Smooth muscle cell (in vitro differentiated cells): ENCODE data around the gene HADH. TPM values are rescaled to one million over a fixed set of nuclear protein-coding genes. Genes with fewer than 3 reads are reported as not detected.
A peak's percentile ranks its signal among the peaks of the same experiment; 100 is the strongest.

Source experiments
- DNase-seq: peaks from one replicate; lab custom pipeline; 2025; ENCODE audit not compliant: unreplicated experiment; lab: John Stamatoyannopoulos, UW
- H2AFZ ChIP-seq: fragments of 200-600 bp; sonication (generic); 2 replicates; pipeline ENCODE4 v1.6.0; 2016; ENCODE audit warnings: antibody characterized with exemption, low read depth, mild to moderate bottlenecking
- H3F3A ChIP-seq: fragments of 200-600 bp; sonication (generic); 2 replicates; pipeline ENCODE4 v1.6.0; 2017; ENCODE audit warnings: antibody characterized with exemption, low read depth
- H3K27ac ChIP-seq: fragments of 200-600 bp; sonication (generic); 2 replicates; pipeline ENCODE4 v1.5.1; 2016; ENCODE audit warnings: low read depth, mild to moderate bottlenecking
- H3K27me3 ChIP-seq: fragments of 200-600 bp; sonication (generic); 2 replicates; pipeline ENCODE4 v1.6.1; 2016; ENCODE audit warnings: low read depth, mild to moderate bottlenecking
- H3K36me3 ChIP-seq: fragments of 200-600 bp; sonication (generic); 2 replicates; pipeline ENCODE4 v1.5.1; 2016; ENCODE audit warnings: low read depth
- H3K4me1 ChIP-seq: fragments of 200-600 bp; sonication (generic); 2 replicates; pipeline ENCODE4 v1.5.1; 2016; ENCODE audit warnings: low read depth
- H3K4me2 ChIP-seq: fragments of 200-600 bp; sonication (generic); 2 replicates; pipeline ENCODE4 v1.6.0; 2016; ENCODE audit warnings: mild to moderate bottlenecking
- H3K4me3 ChIP-seq: fragments of 200-600 bp; sonication (generic); 2 replicates; pipeline ENCODE4 v1.5.1; 2016; ENCODE audit warnings: mild to moderate bottlenecking
- H3K79me2 ChIP-seq: fragments of 200-600 bp; sonication (generic); 2 replicates; pipeline ENCODE4 v1.6.0; 2016; ENCODE audit warnings: low read depth, mild to moderate bottlenecking
- H3K9ac ChIP-seq: fragments of 200-600 bp; sonication (generic); 2 replicates; pipeline ENCODE4 v1.6.0; 2016; ENCODE audit warnings: low read depth
- H3K9me3 ChIP-seq: fragments of 200-600 bp; sonication (generic); replicated peaks from 2 replicates; pipeline ENCODE4 v1.5.1; 2016; ENCODE audit warnings: low read depth
- H4K20me1 ChIP-seq: fragments of 200-600 bp; sonication (generic); 2 replicates; pipeline ENCODE4 v1.6.0; 2016; ENCODE audit warnings: low read depth
- WGBS: methylation state at CpG from one replicate; pipeline ENCODE4 v1.1.7; 2016; ENCODE audit warnings: low lambda C conversion rate; 5-methylcytosine and 5-hydroxymethylcytosine counted together
- polyA plus RNA-seq: library from polyadenylated mRNA; unstranded; fragments of >200 nt; fragmentation: Nextera tagmentation; extraction: Ambion mirVana; gene quantifications from 2 replicates; pipeline ENCODE4 v1.2.1, GENCODE V29; 2016
- total RNA-seq: library from RNA; depleted of rRNA; stranded (reverse); fragments of >200 nt; gene quantifications from 2 replicates; pipeline ENCODE4 v1.2.3, GENCODE V29; 2014
- TF ChIP-seq, protein P1 (sequence below): fragments of 200-600 bp; sonication (generic); IDR thresholded peaks from 2 replicates; pipeline ENCODE4 v1.5.1; 2017; ENCODE audit warnings: borderline replicate concordance, mild to moderate bottlenecking, antibody characterized with exemption; ENCODE audit not compliant: insufficient read depth, poor library complexity, severe bottlenecking

Gene HADH
- total and polyA plus RNA-seq, 2 experiments from 2014 or later, result 18.2 to 44.2 TPM

GRCh38 chr4:108029731-108030130, 40.0 kb downstream of the HADH start:
- H3K4me3 ChIP-seq, result no peak overlapping the region
- no peaks in the 10 kb centered on the region for H3K9me3 ChIP-seq
- no peaks in the 10 kb centered on the region for H3K79me2 ChIP-seq
- TF ChIP-seq, protein P1, sequence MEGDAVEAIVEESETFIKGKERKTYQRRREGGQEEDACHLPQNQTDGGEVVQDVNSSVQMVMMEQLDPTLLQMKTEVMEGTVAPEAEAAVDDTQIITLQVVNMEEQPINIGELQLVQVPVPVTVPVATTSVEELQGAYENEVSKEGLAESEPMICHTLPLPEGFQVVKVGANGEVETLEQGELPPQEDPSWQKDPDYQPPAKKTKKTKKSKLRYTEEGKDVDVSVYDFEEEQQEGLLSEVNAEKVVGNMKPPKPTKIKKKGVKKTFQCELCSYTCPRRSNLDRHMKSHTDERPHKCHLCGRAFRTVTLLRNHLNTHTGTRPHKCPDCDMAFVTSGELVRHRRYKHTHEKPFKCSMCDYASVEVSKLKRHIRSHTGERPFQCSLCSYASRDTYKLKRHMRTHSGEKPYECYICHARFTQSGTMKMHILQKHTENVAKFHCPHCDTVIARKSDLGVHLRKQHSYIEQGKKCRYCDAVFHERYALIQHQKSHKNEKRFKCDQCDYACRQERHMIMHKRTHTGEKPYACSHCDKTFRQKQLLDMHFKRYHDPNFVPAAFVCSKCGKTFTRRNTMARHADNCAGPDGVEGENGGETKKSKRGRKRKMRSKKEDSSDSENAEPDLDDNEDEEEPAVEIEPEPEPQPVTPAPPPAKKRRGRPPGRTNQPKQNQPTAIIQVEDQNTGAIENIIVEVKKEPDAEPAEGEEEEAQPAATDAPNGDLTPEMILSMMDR, result no peak
- no peak overlapping the region for H2AFZ ChIP-seq
- 76% methylated on average over 5 of the region's 5 CpGs for WGBS
- H4K20me1 ChIP-seq, result no peaks in the 10 kb centered on the region
- H3K4me2 ChIP-seq, result no peak overlapping the region
- H3K27me3 ChIP-seq, result no peaks in the 10 kb centered on the region
- no peaks in the 10 kb centered on the region for H3K36me3 ChIP-seq
- no peak overlapping the region for H3K27ac ChIP-seq
- H3F3A ChIP-seq, result no peaks in the 10 kb centered on the region
- DNase-seq, result no peak
- no peaks in the 10 kb centered on the region for H3K4me1 ChIP-seq
- H3K9ac ChIP-seq, result no peak overlapping the region

- DNase-seq, result no peak
- no peaks in the 10 kb centered on the region for H3K79me2 ChIP-seq
- no peaks in the 10 kb centered on the region for H3K4me1 ChIP-seq
- H2AFZ ChIP-seq, result no peak overlapping the region
- no peaks in the 10 kb centered on the region for H3F3A ChIP-seq
- TF ChIP-seq, protein P1, result peak; percentile 70
- no peak overlapping the region for H3K9ac ChIP-seq
- H3K4me2 ChIP-seq, result no peak overlapping the region
- H3K36me3 ChIP-seq, result no peaks in the 10 kb centered on the region
- no peaks in the 10 kb centered on the region for H3K9me3 ChIP-seq
- H3K27ac ChIP-seq, result no peak overlapping the region
- H3K4me3 ChIP-seq, result no peak overlapping the region
- WGBS, result 74% methylated on average over 2 of the region's 2 CpGs
- H4K20me1 ChIP-seq, result no peaks in the 10 kb centered on the region
- no peaks in the 10 kb centered on the region for H3K27me3 ChIP-seq
These were observed 40.6 kb downstream of the HADH start for GRCh38 chr4:108030332-108030731.

DNA sequence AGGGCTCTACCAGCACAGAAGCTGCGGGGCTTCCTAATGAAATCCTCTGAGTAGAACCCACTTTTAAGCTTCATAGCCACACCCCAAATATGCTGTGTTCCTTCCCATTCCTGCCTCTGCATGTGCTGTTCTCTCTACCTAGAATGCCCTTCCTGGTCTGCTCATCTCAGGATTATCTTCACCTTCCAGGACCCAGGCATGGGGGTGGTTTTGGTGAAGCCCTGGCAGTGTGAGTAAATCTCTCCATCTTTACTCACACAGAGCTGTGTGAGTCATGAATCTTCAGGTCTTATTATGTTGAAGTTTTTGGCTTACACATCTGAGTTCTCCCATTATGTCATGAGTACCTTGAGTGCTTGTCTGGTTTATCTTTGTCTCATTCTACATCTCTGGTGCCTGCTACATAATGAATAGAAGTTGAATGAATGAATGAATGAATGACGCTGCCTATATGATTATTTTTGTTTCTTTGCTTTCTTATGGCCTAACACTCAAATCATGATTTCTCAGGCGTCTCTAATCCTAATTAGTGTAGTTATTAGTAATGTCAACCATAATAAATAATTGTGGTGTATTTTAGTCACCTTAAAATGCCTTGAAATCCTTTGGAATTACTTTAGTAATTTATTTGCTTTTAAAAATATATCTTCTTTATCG, 41.9 kb downstream of the HADH start:
- TF ChIP-seq, protein P1, result no peak
- H3K79me2 ChIP-seq, result no peaks in the 10 kb centered on the region
- no peaks in the 10 kb centered on the region for H3F3A ChIP-seq
- no peak overlapping the region for H3K4me3 ChIP-seq
- no peak overlapping the region for H3K4me2 ChIP-seq
- H2AFZ ChIP-seq, result no peak overlapping the region
- no peaks in the 10 kb centered on the region for H3K9me3 ChIP-seq
- H3K36me3 ChIP-seq, result no peaks in the 10 kb centered on the region
- no peaks in the 10 kb centered on the region for H3K4me1 ChIP-seq
- H3K9ac ChIP-seq, result no peak overlapping the region
- DNase-seq, result no peak
- H4K20me1 ChIP-seq, result no peaks in the 10 kb centered on the region
- no peak overlapping the region for H3K27ac ChIP-seq
- H3K27me3 ChIP-seq, result no peaks in the 10 kb centered on the region
- 95% methylated on average over 4 of the region's 4 CpGs for WGBS

GRCh38 chr4:108033348-108033747, 43.7 kb downstream of the HADH start:
- Histone ChIP-seq H3K36me3 (no peaks in the 10 kb centered on the region), H3K9ac (no peak overlapping the region), H3K79me2 (no peaks in the 10 kb centered on the region), H4K20me1 (no peaks in the 10 kb centered on the region), H3K4me3 (no peak overlapping the region), H2AFZ (no peak overlapping the region), H3K27me3 (no peaks in the 10 kb centered on the region), H3F3A (no peaks in the 10 kb centered on the region), H3K4me1 (no peaks in the 10 kb centered on the region), H3K9me3 (no peaks in the 10 kb centered on the region), H3K27ac (no peak overlapping the region), H3K4me2 (no peak overlapping the region)
- DNase-seq, result no peak
- TF ChIP-seq, protein P1, result no peak
